NCI-H2227 treated with DMSO at 0.1 percent for 48 hours (cell line): ENCODE data around the gene KLHDC7B.
A peak's percentile ranks its signal among the peaks of the same experiment; 100 is the strongest.

Experiments used
- DNase-seq: peaks from one replicate; lab custom pipeline; 2025; lab: John Stamatoyannopoulos, UW

The KLHDC7B gene

DNA sequence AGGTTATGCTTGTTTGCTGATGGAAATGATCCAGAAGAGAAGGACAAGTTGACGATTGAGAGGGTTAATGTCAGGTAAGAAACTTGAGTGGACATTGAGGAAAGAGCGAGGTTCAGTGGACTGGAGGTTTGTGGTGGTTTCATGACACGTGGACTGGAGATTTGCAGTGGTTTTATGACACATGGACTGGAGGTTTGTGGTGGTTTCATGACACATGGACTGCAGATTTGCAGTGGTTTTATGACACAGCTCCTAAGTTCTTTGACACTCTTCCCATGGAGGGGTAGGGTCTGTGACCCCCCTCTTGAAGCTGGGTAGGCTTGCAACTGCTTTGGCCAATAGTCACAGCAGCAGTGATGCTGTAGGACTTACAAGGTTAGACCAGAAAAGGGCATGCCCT lies 49.5 kb downstream of the KLHDC7B start:
- no peak for DNase-seq

DNA sequence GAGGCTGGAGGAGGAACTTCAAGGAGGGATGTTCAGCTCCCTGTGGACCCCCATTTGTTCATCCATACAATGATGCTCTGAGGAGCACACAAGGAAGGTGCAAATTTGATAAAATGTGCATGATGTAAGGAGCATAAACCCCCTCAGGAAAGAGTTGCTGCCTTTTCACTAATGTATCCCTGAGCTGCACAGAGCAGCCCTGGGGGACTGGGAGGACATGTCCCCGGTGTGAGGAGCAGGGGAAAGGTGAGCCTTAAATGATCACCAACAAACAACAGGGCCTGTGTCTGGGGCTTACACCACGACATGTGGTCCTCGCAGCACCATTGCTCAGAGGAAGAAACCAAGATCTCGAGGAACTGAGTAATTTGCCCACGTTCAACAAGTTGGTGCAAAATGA lies 51.4 kb downstream of the KLHDC7B start:
- no peak for DNase-seq

GRCh38 chr22:50599816-50600455 lies 54.2 kb downstream of the KLHDC7B start:
- peak; percentile 3 for DNase-seq

GRCh38 chr22:50600538-50600937 lies 54.8 kb downstream of the KLHDC7B start, which contains the start of gene MAPK8IP2:
MAPK8IP2 (plus strand) TSS chr22:50600793; CDS start chr22:50600819, 26 bp downstream.
- peak; percentile 21 for DNase-seq
